Activated T-helper 2 cell treated with anti-CD3 and anti-CD28 coated beads, Interferon-gamma antibody, Interleukin-2, Interleukin-4, amounts not matched to agents 10 μg/mL and 5 μg/mL and 100 μg/mL, durations not matched to agents 14 hours and 24 hours and 36 hours (primary cell): ENCODE data around the gene MED19. TPM values are rescaled to one million over a fixed set of nuclear protein-coding genes. Genes with fewer than 3 reads are reported as not detected.
"Not testable (repeated sequence)": the region's sequence is repeated elsewhere in the genome, so short reads cannot be mapped to it uniquely, and the experiment has no call there.

Experiments
- DNase-seq: peaks from one replicate; pipeline ENCODE4 v3.0.0; 2021; ENCODE audit warnings: low spot score
- H3K27ac Mint-ChIP-seq: one replicate; pipeline ENCODE4 v1.8.0; 2021; ENCODE audit warnings: mixed read lengths
- H3K27me3 Mint-ChIP-seq: one replicate; pipeline ENCODE4 v1.8.0; 2021; ENCODE audit warnings: low read depth, mixed read lengths
- H3K36me3 Mint-ChIP-seq: one replicate; pipeline ENCODE4 v1.8.0; 2021; ENCODE audit warnings: low read depth, mixed read lengths
- H3K4me1 Mint-ChIP-seq: one replicate; pipeline ENCODE4 v1.8.0; 2021; ENCODE audit warnings: low read depth, mixed read lengths
- H3K4me3 Mint-ChIP-seq: one replicate; pipeline ENCODE4 v1.8.0; 2021; ENCODE audit warnings: low read depth, mild to moderate bottlenecking, moderate library complexity, mixed read lengths
- H3K9me3 Mint-ChIP-seq: one replicate; pipeline ENCODE4 v1.8.0; 2021; ENCODE audit warnings: mixed read lengths
- intact Hi-C: fragments of 100-400 bp; cut with micrococcal nuclease; formaldehyde crosslinking; loops from one replicate; pipeline ENCODE4 v1.15.1; 2023
- total RNA-seq: library from RNA; stranded (reverse); gene quantifications from 2 replicates; pipeline ENCODE4 v1.2.3, GENCODE V29; 2022

The MED19 gene
- total RNA-seq, 1 donor from 2014 or later: 14.1 TPM

DNA sequence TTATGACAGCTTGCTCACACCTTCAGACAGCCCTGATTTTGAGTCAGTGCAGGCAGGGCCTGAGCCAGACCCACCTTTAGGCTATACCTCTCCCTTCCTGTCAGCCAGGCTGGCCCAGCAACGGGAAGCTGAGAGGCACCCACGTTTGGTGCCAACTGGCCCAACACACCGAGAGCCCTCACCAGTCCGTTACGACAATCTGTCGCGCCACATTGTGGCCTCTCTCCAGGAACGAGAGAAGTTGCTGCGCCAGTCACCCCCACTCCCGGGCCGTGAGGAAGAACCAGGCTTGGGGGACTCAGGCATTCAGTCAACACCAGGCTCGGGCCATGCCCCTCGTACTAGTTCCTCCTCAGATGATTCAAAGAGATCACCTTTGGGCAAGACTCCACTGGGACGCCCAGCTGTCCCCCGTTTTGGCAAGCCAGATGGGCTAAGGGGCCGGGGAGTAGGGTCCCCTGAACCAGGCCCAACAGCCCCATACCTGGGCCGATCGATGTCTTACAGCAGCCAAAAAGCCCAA lies 13.1 kb downstream of the MED19 start:
- H3K4me3 Mint-ChIP-seq: no peak overlapping the region
- no peaks in the 10 kb centered on the region for H3K4me1 Mint-ChIP-seq
- H3K27me3 Mint-ChIP-seq: no peaks in the 10 kb centered on the region
- DNase-seq: no peak
- H3K27ac Mint-ChIP-seq: no peak overlapping the region
- H3K36me3 Mint-ChIP-seq: peaks cover 61% of the 10 kb centered on the region
- intact Hi-C loops: no loop called here
- H3K9me3 Mint-ChIP-seq: no peaks in the 10 kb centered on the region

DNA sequence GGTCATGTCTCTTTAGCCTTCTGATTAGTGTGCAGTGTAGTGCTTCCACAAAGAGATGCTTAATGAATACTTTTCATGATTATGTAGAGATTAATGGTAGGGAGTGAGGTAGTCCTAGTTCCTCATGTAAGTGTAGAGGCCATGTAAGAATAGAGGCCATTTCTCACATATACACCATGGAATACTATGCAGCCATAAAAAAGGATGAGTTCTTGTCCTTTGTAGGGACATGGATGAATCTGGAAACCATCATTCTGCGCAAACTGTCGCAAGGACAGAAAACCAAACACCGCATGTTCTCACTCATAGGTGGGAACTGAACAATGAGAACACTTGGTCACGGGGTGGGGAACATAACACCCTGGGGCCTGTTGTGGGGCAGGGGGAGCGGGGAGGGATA lies 21.5 kb downstream of the MED19 start:
- H3K4me1 Mint-ChIP-seq, H3K27ac Mint-ChIP-seq, H3K9me3 Mint-ChIP-seq, H3K4me3 Mint-ChIP-seq, DNase-seq, H3K27me3 Mint-ChIP-seq, intact Hi-C loops: not testable (repeated sequence)
- H3K36me3 Mint-ChIP-seq: peaks cover 60% of the 10 kb centered on the region

DNA sequence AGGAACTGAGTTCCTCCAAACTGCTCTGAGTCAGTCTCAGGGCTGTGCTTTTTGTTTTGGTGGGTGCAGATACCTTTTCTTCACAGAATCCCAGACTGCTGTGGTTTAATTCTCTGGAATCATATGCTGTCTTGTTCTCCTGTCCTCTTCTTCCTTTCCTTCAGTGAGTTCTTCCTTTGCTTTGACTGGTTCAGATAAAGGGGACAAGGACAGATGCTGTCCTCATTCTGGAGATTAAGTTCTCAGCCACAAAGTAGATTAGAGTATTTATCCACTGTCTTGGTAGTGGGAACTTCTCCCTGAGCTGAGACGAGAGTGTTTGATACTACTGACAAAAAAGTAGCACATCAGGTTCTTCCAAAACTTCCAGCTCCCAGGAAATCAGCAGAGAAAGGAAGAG lies 30.8 kb downstream of the MED19 start:
- peaks cover 26% of the 10 kb centered on the region for H3K4me1 Mint-ChIP-seq
- intact Hi-C loops: no loop called here
- no peaks in the 10 kb centered on the region for H3K27me3 Mint-ChIP-seq
- H3K27ac Mint-ChIP-seq: peak overlapping the region; percentile 65
- DNase-seq: no peak
- H3K36me3 Mint-ChIP-seq: peaks cover 67% of the 10 kb centered on the region
- no peak overlapping the region for H3K4me3 Mint-ChIP-seq
- no peaks in the 10 kb centered on the region for H3K9me3 Mint-ChIP-seq

DNA sequence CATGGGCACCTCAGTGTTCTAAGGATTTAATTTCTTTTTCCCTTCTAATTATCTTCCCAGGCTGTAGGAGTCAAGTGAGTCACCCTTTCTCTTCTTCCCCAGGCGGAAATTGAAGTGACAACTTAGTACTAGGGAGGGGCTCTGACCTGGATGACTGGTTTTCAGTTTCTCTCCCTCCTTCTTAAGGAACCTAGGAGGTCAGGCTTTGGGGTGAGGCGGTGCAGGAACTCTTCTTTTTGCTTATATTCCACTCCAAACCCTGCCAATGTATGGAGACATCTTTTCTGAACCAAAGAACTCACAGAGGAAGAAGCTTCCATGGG lies 31.5 kb downstream of the MED19 start:
- intact Hi-C loops: no loop called here
- no peaks in the 10 kb centered on the region for H3K9me3 Mint-ChIP-seq
- H3K4me1 Mint-ChIP-seq: peaks cover 33% of the 10 kb centered on the region
- peaks cover 69% of the 10 kb centered on the region for H3K36me3 Mint-ChIP-seq
- no peak for DNase-seq
- H3K4me3 Mint-ChIP-seq: no peak overlapping the region
- H3K27me3 Mint-ChIP-seq: no peaks in the 10 kb centered on the region
- peak overlapping the region; percentile 65 for H3K27ac Mint-ChIP-seq

DNA sequence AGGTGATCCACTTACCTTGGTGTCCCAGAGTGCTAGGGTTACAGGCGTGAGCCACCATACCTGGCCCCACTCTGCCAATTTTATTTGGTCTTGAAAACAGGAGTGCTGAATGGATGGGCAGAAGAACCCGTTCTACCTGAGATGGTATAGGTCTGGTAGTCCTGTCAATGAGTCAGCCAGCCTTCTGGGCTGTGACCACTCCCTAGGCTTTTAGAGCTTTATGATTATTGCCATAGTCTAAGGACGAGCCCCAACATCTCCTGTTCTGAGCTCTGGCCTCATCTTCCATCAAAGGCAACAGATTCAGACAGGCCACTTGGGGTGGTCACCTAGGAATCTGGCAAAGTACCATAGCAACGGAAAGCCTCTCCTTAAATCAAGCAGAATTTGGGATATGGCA lies 32.6 kb downstream of the MED19 start:
- intact Hi-C loops: no loop called here
- DNase-seq: no peak
- Mint-ChIP-seq H3K9me3 (no peaks in the 10 kb centered on the region), H3K36me3 (peaks cover 73% of the 10 kb centered on the region), H3K27ac (no peak overlapping the region), H3K4me3 (no peak overlapping the region), H3K4me1 (peaks cover 39% of the 10 kb centered on the region), H3K27me3 (no peaks in the 10 kb centered on the region)

DNA sequence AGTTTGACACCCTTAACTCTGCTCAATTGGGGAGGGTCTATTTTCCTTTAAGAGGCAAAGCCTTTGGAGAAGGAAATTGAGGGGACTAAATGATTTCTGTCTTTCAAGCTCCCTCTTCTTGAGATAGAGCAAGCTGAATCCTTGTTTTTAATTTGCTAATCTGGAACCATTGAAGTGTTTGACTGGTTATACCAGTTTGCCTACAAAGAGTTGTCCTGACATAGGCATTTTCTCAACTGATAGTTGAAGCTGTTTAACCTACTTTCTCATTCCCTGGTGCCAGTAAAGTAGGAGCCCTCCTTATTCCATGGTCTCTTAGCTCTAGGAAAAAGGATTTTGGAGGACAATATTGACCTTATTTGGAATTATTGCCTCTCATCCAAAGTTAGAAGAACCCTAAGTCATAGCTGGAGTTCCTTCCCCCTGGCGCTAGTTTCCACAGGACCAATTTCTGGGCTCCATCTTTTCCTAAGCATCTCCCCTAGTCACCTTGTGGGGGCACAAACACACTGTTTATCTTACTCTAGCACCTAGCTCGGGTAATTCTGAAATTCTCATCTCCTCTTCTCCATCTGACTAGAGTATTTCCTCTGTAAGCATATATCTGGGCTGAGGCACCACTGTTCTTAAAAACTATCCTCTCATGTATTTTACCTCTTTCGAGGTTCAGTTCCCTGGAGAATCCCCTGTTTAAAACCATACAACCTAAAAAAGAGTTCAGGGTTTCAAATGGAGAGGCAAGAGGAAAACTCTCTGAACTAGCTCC lies 36.7 kb downstream of the MED19 start:
- intact Hi-C loops: no loop called here
- no peaks in the 10 kb centered on the region for H3K27me3 Mint-ChIP-seq
- peak overlapping the region; percentile 3 for H3K27ac Mint-ChIP-seq
- peaks cover 75% of the 10 kb centered on the region for H3K36me3 Mint-ChIP-seq
- no peaks in the 10 kb centered on the region for H3K9me3 Mint-ChIP-seq
- H3K4me1 Mint-ChIP-seq: peaks cover 43% of the 10 kb centered on the region
- no peak for DNase-seq
- H3K4me3 Mint-ChIP-seq: no peak overlapping the region

DNA sequence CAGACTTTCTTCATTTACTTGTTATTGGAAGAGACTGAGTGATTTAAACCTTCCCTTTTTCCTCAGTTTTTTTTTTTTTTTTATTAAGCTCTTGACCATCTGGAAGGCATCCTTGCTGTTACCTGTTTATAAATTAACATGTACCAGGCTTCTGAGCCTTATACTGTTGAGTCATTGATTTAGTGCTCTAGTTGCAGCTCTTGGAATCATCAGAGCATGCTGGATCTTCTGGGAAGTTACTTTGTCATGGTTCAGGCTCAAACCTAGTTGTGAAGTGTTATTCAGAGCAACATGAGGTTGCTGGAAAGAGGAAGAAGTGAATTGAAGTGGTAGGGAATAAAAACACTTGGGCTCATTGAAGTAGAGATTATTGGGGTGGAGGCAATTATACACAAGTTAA lies 37.8 kb downstream of the MED19 start:
- Mint-ChIP-seq H3K9me3 (no peaks in the 10 kb centered on the region), H3K4me1 (peaks cover 44% of the 10 kb centered on the region), H3K4me3 (no peak overlapping the region), H3K27ac (no peak overlapping the region), H3K27me3 (no peaks in the 10 kb centered on the region), H3K36me3 (peaks cover 74% of the 10 kb centered on the region)
- DNase-seq: no peak
- intact Hi-C loops: no loop called here

DNA sequence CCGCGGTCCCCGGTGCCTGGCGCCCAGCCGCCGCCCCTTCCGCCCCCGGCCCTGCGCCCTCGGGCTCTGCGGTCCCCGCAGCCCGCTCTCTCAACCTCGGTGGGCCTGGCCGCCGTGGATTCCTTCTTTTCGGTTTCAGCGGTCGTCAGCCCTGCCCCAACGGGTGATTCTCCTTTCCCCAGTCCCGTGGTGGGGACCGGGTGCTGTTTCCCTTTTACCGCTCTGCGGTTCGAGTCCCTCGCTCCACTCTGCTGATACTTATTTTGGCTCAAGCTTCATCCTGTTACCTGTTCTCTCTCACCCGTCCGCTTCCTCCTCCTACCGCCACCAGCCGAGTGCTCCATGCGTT lies 43.6 kb downstream of the MED19 start:
- Mint-ChIP-seq H3K27me3 (no peaks in the 10 kb centered on the region), H3K9me3 (no peaks in the 10 kb centered on the region), H3K4me3 (peak overlapping the region; percentile 99), H3K36me3 (peaks cover 35% of the 10 kb centered on the region), H3K4me1 (peaks cover 33% of the 10 kb centered on the region), H3K27ac (peak overlapping the region; percentile 99)
- intact Hi-C loops: loop anchor here (1.0 to 10.0 kb wide), 4 partner anchors 124 to 1476 kb away; partner anchors contain the start of genes FAM111A and SLC43A3
- DNase-seq: no peak

DNA sequence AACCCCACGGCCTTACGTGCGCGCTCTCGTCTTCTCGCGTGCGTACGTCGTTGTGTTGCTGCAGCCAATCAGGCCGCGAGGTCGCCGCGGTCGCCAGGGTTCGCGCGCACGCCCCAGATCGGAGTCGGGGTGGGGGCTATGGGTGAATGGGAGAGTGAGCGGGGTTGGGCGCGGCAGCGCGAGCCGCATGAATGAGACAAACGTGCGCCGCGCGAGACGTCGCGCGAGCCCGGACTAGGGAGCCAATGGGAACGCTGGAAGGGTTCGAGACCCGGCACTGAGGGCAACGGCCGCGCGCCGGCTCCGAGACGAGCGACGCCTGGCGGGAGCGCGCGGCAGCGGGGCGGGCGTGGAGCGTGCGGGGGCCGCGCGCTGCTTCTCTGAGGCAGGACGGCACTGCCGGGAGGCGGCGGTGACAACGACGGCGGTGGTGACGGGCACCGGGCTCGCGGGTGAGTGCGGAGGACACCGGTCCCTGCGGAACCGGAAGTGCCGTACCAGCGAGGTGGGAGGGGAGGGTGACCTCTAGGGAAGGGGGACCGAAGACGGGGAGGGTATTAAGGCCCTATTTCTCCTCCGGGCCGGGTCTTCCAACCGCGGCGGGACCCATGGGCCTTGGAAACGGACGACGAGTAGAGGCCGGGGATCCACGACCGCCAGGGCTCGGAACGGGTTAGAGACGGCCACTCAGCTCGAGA lies 44.1 kb downstream of the MED19 start, which contains the start of gene ZDHHC5:
Gene ZDHHC5 (plus strand): TSS at position 379 of the 698 bp plus-strand sequence. CDS start 4,977 bp downstream, outside the sequence.
- H3K27me3 Mint-ChIP-seq: no peaks in the 10 kb centered on the region
- peak; percentile 100 for DNase-seq
- no peaks in the 10 kb centered on the region for H3K9me3 Mint-ChIP-seq
- H3K4me3 Mint-ChIP-seq: peak within 1 kb of the TSS; percentile 99
- peaks cover 29% of the 10 kb centered on the region for H3K4me1 Mint-ChIP-seq
- H3K36me3 Mint-ChIP-seq: peaks cover 29% of the 10 kb centered on the region
- peak within 1 kb of the TSS; percentile 99 for H3K27ac Mint-ChIP-seq
- intact Hi-C loops: loop anchor here (1.0 to 10.0 kb wide), 11 partner anchors 11 to 1477 kb away; partner anchors contain the start of genes CLP1, FAM111A, MED19 and SELENOH

DNA sequence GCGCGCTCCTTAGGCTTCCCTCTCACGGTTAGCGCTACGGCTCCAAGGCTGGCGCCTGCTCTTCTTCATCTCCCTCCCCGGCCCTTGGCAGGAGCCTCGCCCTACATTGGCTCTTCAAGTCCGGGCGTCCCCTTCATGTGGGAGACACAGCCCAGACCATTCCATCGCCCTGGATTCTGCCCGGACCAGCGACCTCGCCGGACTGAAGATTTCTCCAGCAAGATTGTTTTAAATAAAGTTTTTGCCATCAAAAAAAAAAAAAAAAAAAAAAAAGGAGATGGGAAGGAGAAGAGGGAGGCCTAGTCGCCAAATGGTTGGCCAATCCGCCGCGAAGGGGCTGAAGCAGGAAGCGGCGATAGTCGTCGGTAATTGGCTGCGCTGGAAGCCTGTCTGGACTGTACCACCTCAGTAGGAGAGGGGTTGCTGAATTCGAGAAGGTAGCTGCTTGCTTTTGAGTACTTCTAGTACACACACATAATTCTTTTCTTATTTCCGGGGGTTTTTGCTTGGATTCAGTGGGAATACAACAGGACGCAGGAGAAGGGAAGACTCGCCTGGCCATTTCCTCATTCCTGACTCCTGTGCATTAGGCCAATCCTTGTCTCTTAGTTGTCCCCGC lies 44.8 kb downstream of the MED19 start:
- H3K36me3 Mint-ChIP-seq: peaks cover 30% of the 10 kb centered on the region
- H3K4me1 Mint-ChIP-seq: peaks cover 29% of the 10 kb centered on the region

DNA sequence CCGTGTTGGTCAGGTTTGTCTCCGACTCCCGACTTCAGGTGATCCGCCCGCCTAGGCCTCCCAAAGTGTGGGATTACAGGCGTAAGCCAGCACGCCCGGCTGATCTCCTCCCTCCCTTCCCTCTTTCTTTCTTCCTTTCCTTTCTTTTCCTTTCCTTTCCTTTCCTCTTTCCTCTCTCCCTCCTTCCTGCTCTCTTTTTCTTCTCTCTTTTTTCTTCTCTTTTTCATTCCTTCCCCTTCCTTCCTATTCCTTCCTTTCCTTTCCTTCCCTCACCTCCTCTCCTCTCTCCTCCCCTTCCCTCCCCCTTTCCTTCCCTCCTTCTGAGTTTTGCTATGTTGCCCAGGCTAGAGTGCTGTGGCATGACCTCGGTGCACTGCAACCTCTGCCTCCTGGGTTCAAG lies 48.0 kb downstream of the MED19 start:
- H3K27me3 Mint-ChIP-seq: no peaks in the 10 kb centered on the region
- no peak for DNase-seq
- H3K4me1 Mint-ChIP-seq: peaks cover 19% of the 10 kb centered on the region
- intact Hi-C loops: loop anchor here (10.0 kb wide), 1 partner anchor 1481 kb away; the partner anchor contains the start of gene FAM111A
- no peak overlapping the region for H3K4me3 Mint-ChIP-seq
- no peak overlapping the region for H3K27ac Mint-ChIP-seq
- H3K36me3 Mint-ChIP-seq: peaks cover 36% of the 10 kb centered on the region
- H3K9me3 Mint-ChIP-seq: no peaks in the 10 kb centered on the region

More for the DNA sequence above, 44.8 kb downstream of the MED19 start:
- Mint-ChIP-seq H3K9me3 (no peaks in the 10 kb centered on the region), H3K27ac (peak overlapping the region; percentile 99), H3K4me3 (peak overlapping the region; percentile 99), H3K27me3 (no peaks in the 10 kb centered on the region)
- intact Hi-C loops: loop anchor here (1.0 to 10.0 kb wide), 10 partner anchors 10 to 1478 kb away; partner anchors contain the start of genes CLP1, FAM111A, MED19 and SELENOH
- peak; percentile 90 for DNase-seq

DNA sequence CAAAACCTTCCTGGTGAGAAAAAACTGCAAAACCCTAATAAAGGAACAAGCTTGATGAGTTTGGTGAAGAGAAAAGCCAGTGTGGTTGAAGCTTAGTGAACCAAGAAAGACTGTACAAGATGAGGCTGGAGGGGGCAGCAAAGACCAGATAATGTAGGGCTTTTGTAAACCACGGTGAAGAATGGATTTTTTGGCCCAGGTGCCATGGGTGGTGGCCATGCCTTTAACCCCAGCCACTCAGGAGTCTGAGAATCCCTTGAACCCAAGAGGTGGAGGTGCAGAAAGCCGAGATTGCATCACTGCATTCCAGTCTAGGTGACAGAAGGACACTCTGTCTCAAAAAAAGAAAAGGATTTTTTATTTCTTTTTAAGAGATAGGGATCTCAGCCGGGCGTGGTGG lies 49.1 kb downstream of the MED19 start:
- intact Hi-C loops: loop anchor here (10.0 kb wide), 1 partner anchor 1482 kb away; the partner anchor contains the start of gene FAM111A
- H3K27me3 Mint-ChIP-seq: no peaks in the 10 kb centered on the region
- H3K4me1 Mint-ChIP-seq: peaks cover 21% of the 10 kb centered on the region
- no peak overlapping the region for H3K27ac Mint-ChIP-seq
- no peak for DNase-seq
- peaks cover 36% of the 10 kb centered on the region for H3K36me3 Mint-ChIP-seq
- H3K9me3 Mint-ChIP-seq: no peaks in the 10 kb centered on the region
- no peak overlapping the region for H3K4me3 Mint-ChIP-seq
